ENCODE measurements around the gene CYB5B. TPM values are rescaled to one million over a fixed set of nuclear protein-coding genes. Genes with fewer than 3 reads are reported as not detected.
A peak's percentile ranks its signal among the peaks of the same experiment; 100 is the strongest.

Gene CYB5B
- polyA plus RNA-seq, 1 donor (not counting 4 experiments of a cell fraction or from before 2014, with no cell fraction given), result 287 TPM

DNA sequence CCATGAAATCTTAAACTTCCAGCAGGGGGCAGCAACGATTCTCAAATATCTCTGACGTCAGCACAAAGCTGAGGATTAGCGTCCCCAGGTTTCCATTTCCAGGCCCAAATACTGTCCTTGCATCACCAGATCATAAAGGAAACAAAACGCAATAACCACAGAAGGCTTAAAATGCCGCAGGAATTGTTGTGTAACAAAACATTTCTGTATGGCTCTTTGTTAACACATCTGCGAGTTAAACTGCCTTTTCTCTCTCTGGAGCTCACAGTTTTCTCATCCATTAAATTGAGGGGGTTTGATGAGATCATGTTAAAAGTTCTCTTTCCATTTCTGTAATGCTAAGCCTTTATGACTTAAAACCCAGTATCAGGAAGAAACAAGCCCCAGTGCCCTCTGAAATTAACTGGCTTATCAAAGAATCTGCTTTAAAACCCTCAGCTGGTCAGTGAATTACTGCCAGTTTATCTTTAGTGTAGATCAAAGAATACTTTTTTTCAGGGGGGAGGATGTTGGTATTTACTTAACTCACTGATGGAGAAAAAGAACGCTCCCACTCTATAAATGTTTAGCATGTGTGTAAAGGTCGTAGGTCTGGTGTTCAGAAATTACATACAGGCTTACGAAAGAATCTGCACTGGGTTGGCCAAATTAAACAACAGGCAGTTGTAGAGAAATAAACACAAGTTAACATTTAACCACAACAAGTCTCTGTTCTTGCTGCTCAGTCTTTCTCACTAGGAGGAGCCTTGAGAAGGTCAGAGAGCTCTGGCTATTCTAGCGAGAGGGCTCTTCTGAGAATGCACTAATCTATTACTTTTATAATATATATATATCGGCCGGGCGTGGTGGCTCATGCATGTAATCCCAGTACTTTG, 28.0 kb upstream of the CYB5B start:
- TF ChIP-seq EZH2 (IDR thresholded peaks at IDR 0.05; ENCODE audit: low read length) (no peak), CTCF (optimal IDR thresholded peaks at IDR 0.05 in 1 of 3, IDR thresholded peaks at IDR 0.05 in 1 of 3, conservative IDR thresholded peaks at IDR 0.05 in 1 of 3; ENCODE audit: extremely low read depth in 1 of 3, insufficient read depth in 2 of 3, low read length in 3 of 3) (peak; percentile 51 to 57 (median 53))
- H2AFZ ChIP-seq (ENCODE audit: control insufficient read depth, low read length), result peak overlapping the region; percentile 79
- H3K27me3 ChIP-seq (ENCODE audit: control insufficient read depth, extremely low read depth, insufficient read depth, low read length), result no peaks in the 10 kb centered on the region
- no peaks in the 10 kb centered on the region for H3K9me3 ChIP-seq (ENCODE audit: control insufficient read depth, low read depth, low read length)
- H3K4me2 ChIP-seq (ENCODE audit: control insufficient read depth, extremely low read depth, insufficient read depth, low read depth, low read length), result peak overlapping the region; percentile 60
- no peaks in the 10 kb centered on the region for H3K9me1 ChIP-seq (ENCODE audit: control insufficient read depth, extremely low read depth, insufficient read depth, low read length)
- dilution Hi-C loops (cut with MboI; ENCODE audit: extremely low pct_ligation_motif_present, low sequenced_read_pairs), result no loop called here
- H3K4me3 ChIP-seq (ENCODE audit: control insufficient read depth in 2 of 3, extremely low read depth in 1 of 3, insufficient read depth in 2 of 3, low read depth in 1 of 3, low read length in 3 of 3), result no peak overlapping the region
- H3K36me3 ChIP-seq (ENCODE audit: control insufficient read depth in 2 of 2, extremely low read depth in 1 of 2, insufficient read depth in 2 of 2, low read length in 2 of 2), result no peaks in the 10 kb centered on the region
- peak overlapping the region; percentile 39 for H3K27ac ChIP-seq (ENCODE audit: control insufficient read depth, insufficient read depth, low read length)
- DNase-seq (ENCODE audit: low read depth, low spot score) (no peak), FAIRE-seq (peak; percentile 64)
- peaks cover 24% of the 10 kb centered on the region for H3K4me1 ChIP-seq (ENCODE audit: control insufficient read depth, extremely low read depth, insufficient read depth, low read length)
- H4K20me1 ChIP-seq (ENCODE audit: control insufficient read depth, extremely low read depth, insufficient read depth, low read length), result no peaks in the 10 kb centered on the region
- H3K79me2 ChIP-seq (ENCODE audit: control insufficient read depth, insufficient read depth, low read length), result no peaks in the 10 kb centered on the region
- peak overlapping the region; percentile 24 for H3K9ac ChIP-seq (ENCODE audit: control insufficient read depth, extremely low read depth, insufficient read depth, low read length)

GRCh38 chr16:69397821-69398521, 26.4 kb upstream of the CYB5B start:
- peak overlapping the region; percentile 50 for H3K4me2 ChIP-seq (ENCODE audit: control insufficient read depth, extremely low read depth, insufficient read depth, low read depth, low read length)
- peaks cover 31% of the 10 kb centered on the region for H3K4me1 ChIP-seq (ENCODE audit: control insufficient read depth, extremely low read depth, insufficient read depth, low read length)
- H4K20me1 ChIP-seq (ENCODE audit: control insufficient read depth, extremely low read depth, insufficient read depth, low read length), result no peaks in the 10 kb centered on the region
- peak; percentile 77 for FAIRE-seq
- H3K9me1 ChIP-seq (ENCODE audit: control insufficient read depth, extremely low read depth, insufficient read depth, low read length), result no peaks in the 10 kb centered on the region
- H3K9ac ChIP-seq (ENCODE audit: control insufficient read depth, extremely low read depth, insufficient read depth, low read length), result peak overlapping the region; percentile 8
- H3K27me3 ChIP-seq (ENCODE audit: control insufficient read depth, extremely low read depth, insufficient read depth, low read length), result no peaks in the 10 kb centered on the region
- no peak for DNase-seq (ENCODE audit: low read depth, low spot score)
- peak overlapping the region; percentile 82 for H2AFZ ChIP-seq (ENCODE audit: control insufficient read depth, low read length)
- TF ChIP-seq EZH2 (IDR thresholded peaks at IDR 0.05; ENCODE audit: low read length) (no peak), CTCF (optimal IDR thresholded peaks at IDR 0.05 in 1 of 3, IDR thresholded peaks at IDR 0.05 in 1 of 3, conservative IDR thresholded peaks at IDR 0.05 in 1 of 3; ENCODE audit: extremely low read depth in 1 of 3, insufficient read depth in 2 of 3, low read length in 3 of 3) (peak; percentile 13 to 65 (median 61))
- H3K9me3 ChIP-seq (ENCODE audit: control insufficient read depth, low read depth, low read length), result no peaks in the 10 kb centered on the region
- H3K4me3 ChIP-seq (ENCODE audit: control insufficient read depth in 2 of 3, extremely low read depth in 1 of 3, insufficient read depth in 2 of 3, low read depth in 1 of 3, low read length in 3 of 3), result peak overlapping the region in 1 of 3 experiments; percentile 8
- H3K79me2 ChIP-seq (ENCODE audit: control insufficient read depth, insufficient read depth, low read length), result no peaks in the 10 kb centered on the region
- dilution Hi-C loops (cut with MboI; ENCODE audit: extremely low pct_ligation_motif_present, low sequenced_read_pairs), result no loop called here
- no peaks in the 10 kb centered on the region for H3K36me3 ChIP-seq (ENCODE audit: control insufficient read depth in 2 of 2, extremely low read depth in 1 of 2, insufficient read depth in 2 of 2, low read length in 2 of 2)
- H3K27ac ChIP-seq (ENCODE audit: control insufficient read depth, insufficient read depth, low read length), result peak overlapping the region; percentile 33
